ENCODE data around the gene ULK1.
"Not testable (repeated sequence)": the region's sequence is repeated elsewhere in the genome, so short reads cannot be mapped to it uniquely, and the experiment has no call there.

The ULK1 gene

DNA sequence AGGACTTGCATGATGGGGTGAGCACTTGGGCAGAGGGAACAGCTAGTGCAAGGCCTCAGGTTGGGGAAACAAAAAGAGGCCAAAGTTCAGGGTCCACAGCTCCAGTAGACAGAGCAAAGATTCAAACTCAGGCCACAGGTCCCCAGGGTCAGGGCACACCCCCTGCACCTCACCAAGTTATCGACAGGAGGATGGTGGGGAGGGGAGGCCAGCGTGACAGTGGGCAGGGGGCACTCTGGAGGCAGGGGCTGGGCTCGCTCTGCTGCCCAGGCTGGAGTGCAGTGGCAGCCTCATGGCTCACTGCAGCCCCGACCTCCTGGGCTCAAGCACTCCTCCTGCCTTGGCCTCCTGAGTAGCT lies 32.4 kb upstream of the ULK1 start:
- no peak for DNase-seq (ENCODE audit: low read depth in 2 of 2)

- DNase-seq (ENCODE audit: low read depth in 2 of 2) = no peak
These were observed 31.8 kb upstream of the ULK1 start for GRCh38 chr12:131862600-131862993.

DNA sequence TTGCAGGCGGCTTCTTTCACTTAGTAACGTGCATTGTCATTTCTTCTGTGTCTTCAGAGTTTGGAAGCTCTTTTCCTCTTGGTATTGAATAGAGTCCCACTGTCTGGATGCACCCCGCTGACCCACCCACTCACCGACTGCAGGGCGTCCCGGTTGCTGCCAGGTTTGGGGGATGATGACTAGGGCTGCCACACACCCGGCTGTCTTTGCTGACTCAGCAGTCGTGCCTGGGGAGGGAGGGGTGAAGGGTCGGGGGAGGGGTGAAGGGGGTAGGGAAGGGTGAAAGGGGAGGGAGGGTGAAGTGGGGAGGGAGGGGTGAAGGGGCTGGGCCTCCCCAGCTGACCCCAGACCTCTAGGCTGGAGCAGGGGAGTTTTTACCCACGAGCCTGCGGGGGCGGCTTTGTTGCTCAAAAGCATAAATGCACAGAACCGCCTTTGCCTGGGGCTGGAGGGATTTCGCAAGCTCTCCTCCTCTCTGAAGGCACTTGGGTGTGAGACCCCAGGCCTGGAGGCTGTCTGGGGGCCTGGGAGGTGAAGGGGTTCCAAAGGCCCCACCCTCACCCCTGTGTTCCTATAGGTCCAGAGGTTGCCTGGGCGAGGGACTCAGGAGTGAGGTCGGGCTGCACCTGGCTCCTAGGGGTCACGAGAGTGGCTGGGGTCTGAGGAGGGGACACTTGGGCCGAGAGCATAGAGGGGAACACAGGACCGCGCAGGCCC lies 31.3 kb upstream of the ULK1 start:
- DNase-seq (ENCODE audit: low read depth in 2 of 2) = no peak

DNA sequence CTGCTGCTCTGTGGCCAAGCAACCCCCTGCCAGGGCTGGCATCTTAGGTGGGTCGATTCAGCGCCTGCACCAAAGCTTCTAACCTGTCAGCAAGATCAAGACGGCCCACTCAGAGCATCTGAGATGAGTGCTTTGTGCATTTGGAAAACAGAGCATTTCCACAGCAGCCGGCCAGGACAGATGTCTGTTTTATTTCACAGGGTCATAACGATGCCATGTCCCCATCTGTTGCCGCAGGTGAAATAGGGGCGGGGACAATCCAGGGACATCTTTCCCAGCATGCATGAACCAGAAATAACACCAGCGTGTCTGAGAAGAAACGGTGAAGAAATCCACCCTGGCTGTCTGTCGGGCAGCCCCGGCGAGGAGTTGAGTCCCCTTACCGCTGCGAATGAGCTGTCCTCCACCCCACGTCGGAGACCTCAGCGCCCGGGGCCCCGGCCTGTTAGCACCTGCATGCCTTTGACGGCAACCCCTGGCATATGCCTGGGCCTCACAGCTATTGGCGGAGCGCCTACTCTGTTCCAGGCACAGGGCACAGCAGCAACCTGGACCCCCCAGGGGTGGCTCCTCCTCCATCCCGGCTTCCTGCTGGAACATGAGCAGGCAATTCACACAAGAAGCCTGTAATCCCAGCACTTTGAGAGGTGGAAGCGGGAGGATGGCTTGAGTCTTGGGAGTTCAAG lies 30.6 kb upstream of the ULK1 start:
- no peak for DNase-seq (ENCODE audit: low read depth in 2 of 2)

DNA sequence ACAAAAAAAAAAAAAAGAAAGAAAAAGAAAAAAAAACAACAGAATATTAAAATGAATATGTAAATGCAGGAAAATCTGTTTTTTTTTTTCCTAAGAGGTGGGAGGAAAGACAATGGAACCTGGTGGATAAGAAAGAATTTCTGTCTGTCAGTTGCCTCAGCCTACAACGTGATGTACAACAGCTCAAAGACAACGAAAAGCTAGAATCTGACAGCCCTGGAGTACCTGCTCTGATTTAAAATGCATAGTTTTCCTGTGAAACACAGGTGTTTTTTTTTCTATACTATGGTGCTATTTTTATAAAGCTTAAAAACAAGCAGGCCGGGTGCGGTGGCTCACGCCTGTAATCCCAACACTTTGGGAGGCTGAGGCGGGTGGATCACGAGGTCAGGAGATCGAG lies 30.0 kb upstream of the ULK1 start:
- no peak for DNase-seq (ENCODE audit: low read depth in 2 of 2)

GRCh38 chr12:131865180-131865875 lies 29.1 kb upstream of the ULK1 start:
- DNase-seq (ENCODE audit: low read depth in 2 of 2) = no peak

- no peak for DNase-seq (ENCODE audit: low read depth in 2 of 2)
These were observed 27.0 kb upstream of the ULK1 start for GRCh38 chr12:131867471-131867870.

DNA sequence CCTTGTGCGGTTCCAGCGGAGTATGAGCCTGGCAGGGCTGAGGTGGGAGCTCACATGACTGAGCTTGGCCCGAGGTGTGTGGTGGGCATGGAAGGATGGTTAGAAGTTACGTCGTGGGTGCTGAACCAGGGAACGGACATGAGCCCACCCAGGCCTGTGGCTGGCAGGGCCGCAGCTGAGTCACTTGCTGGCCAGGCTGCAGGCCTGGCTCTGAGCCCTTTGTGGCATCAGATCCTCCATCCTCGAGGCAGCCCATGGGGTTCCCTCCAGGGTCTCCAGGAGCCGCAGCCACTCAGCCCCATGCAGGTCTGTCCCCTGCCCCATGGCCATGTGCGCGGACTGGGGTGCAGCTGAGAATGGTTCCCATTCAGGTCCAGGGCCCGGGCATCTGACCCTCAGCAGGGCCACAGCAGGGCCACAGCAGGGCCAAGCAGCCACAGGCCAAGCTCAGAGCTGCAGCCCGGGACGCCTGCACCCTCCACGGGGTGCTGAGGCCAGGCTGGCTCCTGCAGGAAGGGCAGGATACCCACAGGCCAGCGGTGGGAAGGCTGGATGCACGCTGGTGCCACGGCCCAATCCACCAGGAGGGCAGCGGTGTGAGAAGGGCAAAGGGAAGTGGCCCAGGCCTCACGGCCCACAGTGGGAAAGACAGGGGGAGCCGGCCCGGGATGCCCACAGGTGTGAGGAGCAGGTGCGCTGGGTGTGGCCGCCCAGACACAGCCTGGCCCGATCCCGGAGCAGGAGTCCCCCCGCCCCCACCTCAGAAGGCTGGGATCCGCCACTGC lies 26.3 kb upstream of the ULK1 start:
- no peak for DNase-seq (ENCODE audit: low read depth in 2 of 2)

DNA sequence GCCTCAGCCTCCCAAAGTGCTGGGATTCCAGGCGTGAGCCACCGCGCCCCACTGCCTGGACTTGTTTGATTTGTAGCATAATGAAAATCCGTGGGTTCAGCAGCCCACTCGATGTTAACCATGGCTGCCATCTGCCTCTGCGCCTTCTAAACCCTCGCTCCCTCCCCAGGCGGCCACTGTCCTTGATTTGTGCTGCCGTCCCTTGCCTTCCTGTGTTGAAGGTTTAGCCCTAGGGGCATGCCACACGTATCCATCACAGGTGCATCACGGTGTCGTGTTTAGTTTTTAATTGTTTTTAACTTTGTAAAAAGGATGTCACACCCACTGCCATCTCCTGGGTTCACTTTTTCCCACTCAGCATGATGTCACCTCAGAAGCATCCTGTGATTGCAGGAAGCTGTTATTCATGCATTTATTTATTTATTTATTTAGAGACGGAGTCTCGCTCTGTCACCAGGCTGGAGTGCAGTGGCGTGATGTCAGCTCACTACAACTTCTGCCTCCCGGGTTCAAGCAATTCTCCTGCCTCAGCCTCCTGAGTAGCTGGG lies 24.5 kb upstream of the ULK1 start:
- no peak for DNase-seq (ENCODE audit: low read depth in 2 of 2)

GRCh38 chr12:131871677-131872076 lies 22.7 kb upstream of the ULK1 start:
- DNase-seq (ENCODE audit: low read depth in 2 of 2) = no peak

GRCh38 chr12:131872154-131873051 lies 22.0 kb upstream of the ULK1 start:
- no peak for DNase-seq (ENCODE audit: low read depth in 2 of 2)

DNA sequence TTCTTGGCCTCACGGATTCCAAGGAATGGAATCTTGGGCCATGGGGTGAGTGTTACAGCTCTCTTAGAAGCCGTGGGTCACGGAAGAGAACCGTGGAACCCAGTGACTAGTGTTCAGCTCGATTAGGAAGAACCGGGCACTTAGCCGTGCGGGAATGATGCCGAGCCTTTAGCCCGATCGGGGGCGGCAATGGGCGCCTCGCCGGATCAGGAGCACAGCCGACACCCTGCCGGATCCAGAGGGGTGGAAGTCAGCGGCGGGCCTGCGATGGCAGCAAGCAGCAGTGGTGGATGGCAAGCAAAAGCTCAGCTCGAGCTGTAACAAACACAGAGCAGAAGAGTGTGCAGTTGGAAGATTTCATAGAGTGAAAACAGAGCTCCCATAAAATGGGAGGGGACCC lies 21.1 kb upstream of the ULK1 start:
- no peak for DNase-seq (ENCODE audit: low read depth in 2 of 2)

GRCh38 chr12:131874972-131875371 lies 19.4 kb upstream of the ULK1 start:
- not testable (repeated sequence) for DNase-seq (ENCODE audit: low read depth in 2 of 2)

DNA sequence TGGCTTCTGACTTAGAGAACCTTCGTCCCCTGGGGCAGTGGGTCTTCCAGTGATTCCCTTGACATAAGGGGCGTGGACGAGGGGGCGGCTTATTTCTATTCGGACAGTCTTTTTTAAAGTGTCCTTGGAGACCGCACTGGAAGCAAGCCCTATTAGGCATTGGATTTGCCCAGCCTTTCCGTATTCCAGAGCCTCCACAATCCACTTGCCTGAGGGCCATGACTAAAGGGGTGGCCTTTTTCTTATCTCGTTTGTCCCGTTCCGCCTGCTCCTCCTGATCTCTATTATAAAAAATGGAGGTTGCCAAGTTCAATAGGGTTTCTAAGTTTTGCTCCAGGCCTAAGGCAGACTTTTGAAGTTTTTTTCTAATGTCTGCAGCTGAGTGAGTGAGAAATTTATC lies 17.2 kb upstream of the ULK1 start:
- not testable (repeated sequence) for DNase-seq (ENCODE audit: low read depth in 2 of 2)

DNA sequence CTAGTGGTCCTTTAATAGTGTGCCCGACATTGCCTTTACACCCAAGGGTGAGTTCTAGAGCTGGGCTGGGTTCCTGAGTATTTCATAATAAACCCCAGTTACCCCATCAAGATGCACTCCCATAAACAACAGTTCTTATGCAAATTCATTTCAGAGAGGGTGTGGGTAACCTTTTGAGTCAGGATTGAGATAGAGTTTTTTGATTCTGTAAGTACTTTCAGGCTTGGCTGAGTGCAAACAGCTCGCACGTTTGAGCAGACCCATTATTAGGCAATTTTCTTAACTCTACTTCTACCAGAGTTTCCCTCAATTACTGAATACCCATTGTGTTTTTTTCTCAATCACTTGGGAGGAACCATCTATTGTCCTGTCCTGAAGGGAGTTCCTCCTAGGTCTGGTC lies 16.0 kb upstream of the ULK1 start:
- not testable (repeated sequence) for DNase-seq (ENCODE audit: low read depth in 2 of 2)

- DNase-seq (ENCODE audit: low read depth in 2 of 2) = no peak
These were observed 11.5 kb upstream of the ULK1 start for GRCh38 chr12:131882804-131883520.

- no peak for DNase-seq (ENCODE audit: low read depth in 2 of 2)
These were observed 10.9 kb upstream of the ULK1 start for GRCh38 chr12:131883521-131883900.

DNA sequence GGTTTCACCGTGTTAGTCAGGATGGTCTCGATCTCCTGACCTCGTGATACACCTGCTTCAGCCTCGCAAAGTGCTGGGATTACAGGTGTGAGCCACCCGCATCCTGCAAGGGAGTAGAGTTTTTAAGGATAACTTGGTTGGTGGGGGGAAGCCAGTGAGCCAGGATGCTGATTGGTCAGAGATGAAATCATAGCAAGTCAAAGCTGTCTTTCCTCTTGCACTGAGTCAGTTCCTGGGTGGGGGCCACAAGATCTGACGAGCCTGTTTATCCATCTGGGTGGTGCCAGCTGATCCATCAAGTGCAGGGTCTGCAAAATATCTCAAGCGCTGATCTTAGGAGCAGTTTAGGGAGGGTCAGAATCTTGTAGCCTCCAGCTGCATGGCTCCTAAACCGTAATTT lies 9.3 kb upstream of the ULK1 start:
- DNase-seq (ENCODE audit: low read depth in 2 of 2) = not testable (repeated sequence)

DNA sequence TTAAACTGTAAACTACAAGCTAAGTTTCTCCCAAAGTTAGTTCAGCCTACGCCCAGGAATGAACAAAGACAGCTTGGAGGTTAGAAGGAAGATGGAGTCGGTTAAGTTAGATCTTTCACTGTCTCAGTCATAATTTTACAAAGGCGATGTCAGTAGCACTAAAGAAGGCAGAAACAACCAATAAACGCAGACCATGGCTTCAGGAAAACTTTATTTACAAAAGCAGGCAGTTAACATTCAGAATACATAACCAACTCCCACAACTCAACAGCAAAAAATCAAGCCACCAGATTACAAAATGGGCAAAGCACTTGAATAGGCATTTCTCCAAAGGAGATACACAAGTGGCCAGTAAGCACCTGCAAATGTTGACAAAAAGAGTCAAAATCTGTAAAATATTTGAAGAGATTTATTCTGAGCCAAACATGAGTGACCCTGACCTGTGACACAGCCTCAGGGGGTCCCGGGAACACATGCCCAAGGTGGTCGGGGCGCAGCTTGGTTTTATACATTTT lies 8.8 kb upstream of the ULK1 start:
- DNase-seq (ENCODE audit: low read depth in 2 of 2) = no peak

GRCh38 chr12:131891722-131892121 lies 2.7 kb upstream of the ULK1 start:
- DNase-seq (ENCODE audit: low read depth in 2 of 2) = not testable (repeated sequence)

Measured in stimulated activated CD4-positive, alpha-beta T cell treated with anti-CD3 and anti-CD28 coated beads, Interleukin-4, amount 100 ng/mL, for 48 hours (primary cell).